Measurements from ENCODE around the gene CACNG4. TPM values are rescaled to one million over a fixed set of nuclear protein-coding genes. Genes with fewer than 3 reads are reported as not detected.

CACNG4 gene
- total RNA-seq (2.3 TPM), polyA plus RNA-seq (ENCODE audit: insufficient read depth in 1 of 8, insufficient read length in 8 of 8, low replicate concordance in 1 of 8) (10 to 100 TPM in 5 of 8 donors, 1 to 10 TPM in 3; 5.9 to 17.1 (median 11.8) TPM)
- long read RNA-seq, donor 1, partial matches to known transcripts, result 0 of 2 reads
- long read RNA-seq, donor 1, other reads (novel, unspliced or antisense), result 0 of 2 reads
- long read RNA-seq, donor 2, result 0 reads
- long read RNA-seq, donor 3, partial matches to known transcripts, result 0 of 4 reads
- long read RNA-seq, donor 3, other reads (novel, unspliced or antisense), result 0 of 4 reads
- long read RNA-seq, donor 4, partial matches to known transcripts, result 0 of 2 reads
- long read RNA-seq, donor 4, other reads (novel, unspliced or antisense), result 0 of 2 reads
- long read RNA-seq, donor 5, transcript CACNG4-201 (4 exons, 3,380 nt), result major isoform, 12 of 12 reads
- long read RNA-seq, donor 5, partial matches to known transcripts, result 0 of 12 reads
- long read RNA-seq, donor 5, other reads (novel, unspliced or antisense), result 0 of 12 reads
- long read RNA-seq, donor 6, transcript CACNG4-201 (4 exons, 3,380 nt), result major isoform, 6 of 6 reads
- long read RNA-seq, donor 6, partial matches to known transcripts, result 0 of 6 reads
- long read RNA-seq, donor 6, other reads (novel, unspliced or antisense), result 0 of 6 reads
- long read RNA-seq, donor 7, transcript CACNG4-201 (4 exons, 3,380 nt), result major isoform, 8 of 8 reads
- long read RNA-seq, donor 7, partial matches to known transcripts, result 0 of 8 reads
- long read RNA-seq, donor 7, other reads (novel, unspliced or antisense), result 0 of 8 reads
- long read RNA-seq, donor 8, partial matches to known transcripts, result 0 of 1 reads
- long read RNA-seq, donor 8, other reads (novel, unspliced or antisense), result 0 of 1 reads
- long read RNA-seq, donor 9, partial matches to known transcripts, result 12 of 16 reads
- long read RNA-seq, donor 9, other reads (novel, unspliced or antisense), result 0 of 16 reads
- long read RNA-seq, donor 10, partial matches to known transcripts, result 0 of 4 reads
- long read RNA-seq, donor 10, other reads (novel, unspliced or antisense), result 0 of 4 reads
- long read RNA-seq, donor 11, partial matches to known transcripts, result 0 of 1 reads
- long read RNA-seq, donor 11, other reads (novel, unspliced or antisense), result 0 of 1 reads

GRCh38 chr17:66963909-66964771 lies at the start of gene CACNG4:
Gene CACNG4 (plus strand): TSS chr17:66964707. CDS start chr17:66964912, 205 bp downstream.
- peaks cover 64% of the 10 kb centered on the region for H3K27me3 ChIP-seq (ENCODE audit: control insufficient read depth, insufficient read depth, low read length)
- DNase-seq, result peak; percentile 78
- H3K9me3 ChIP-seq (replicated peaks; ENCODE audit: control insufficient read depth, low read depth, low read length), result no peaks in the 10 kb centered on the region
- no peaks in the 10 kb centered on the region for H3K36me3 ChIP-seq (ENCODE audit: control insufficient read depth, insufficient read depth, low read length)
- WGBS (ENCODE audit: insufficient coverage), result under 1% methylated on average over 50 of the region's 71 CpGs
- no peak within 1 kb of the TSS for H3K27ac ChIP-seq (ENCODE audit: low read length)
- peak within 1 kb of the TSS; percentile 55 for H3K4me3 ChIP-seq (ENCODE audit: low read length)
- peaks cover 21% of the 10 kb centered on the region for H3K4me1 ChIP-seq (ENCODE audit: control insufficient read depth, insufficient read depth, low read length)

DNA sequence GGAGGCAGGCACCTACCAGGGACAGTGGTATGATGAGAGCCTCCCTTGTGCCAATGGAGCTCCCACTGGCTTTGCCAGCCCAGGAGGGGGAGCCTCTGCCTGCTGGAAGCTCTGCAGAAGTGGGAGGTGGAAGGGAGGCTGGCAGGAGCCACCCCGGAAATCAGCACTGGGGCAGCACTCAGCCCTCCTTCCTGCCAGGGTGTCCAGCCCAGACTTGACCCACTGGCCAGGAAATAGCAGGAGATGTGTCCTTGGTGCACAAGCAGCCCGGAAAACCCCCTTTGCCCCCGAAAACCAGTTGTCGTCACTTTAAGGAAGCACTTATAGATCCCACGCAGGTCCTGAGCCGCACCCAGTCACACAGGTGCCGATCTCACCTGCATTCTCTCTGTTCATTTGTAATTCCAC lies 49.3 kb upstream of the CACNG4 start:
- H3K36me3 ChIP-seq (ENCODE audit: control insufficient read depth, insufficient read depth, low read length), result no peaks in the 10 kb centered on the region
- no peak overlapping the region for H3K27ac ChIP-seq (ENCODE audit: low read length)
- H3K9me3 ChIP-seq (replicated peaks; ENCODE audit: control insufficient read depth, low read depth, low read length), result no peaks in the 10 kb centered on the region
- H3K4me1 ChIP-seq (ENCODE audit: control insufficient read depth, insufficient read depth, low read length), result no peaks in the 10 kb centered on the region
- no peak overlapping the region for H3K4me3 ChIP-seq (ENCODE audit: low read length)
- DNase-seq, result no peak
- WGBS (ENCODE audit: insufficient coverage), result 83% methylated on average over 6 of the region's 7 CpGs
- H3K27me3 ChIP-seq (ENCODE audit: control insufficient read depth, insufficient read depth, low read length), result peaks cover 10% of the 10 kb centered on the region

- Histone ChIP-seq H3K27ac (ENCODE audit: low read length) (no peak overlapping the region), H3K36me3 (ENCODE audit: control insufficient read depth, insufficient read depth, low read length) (no peaks in the 10 kb centered on the region), H3K4me1 (ENCODE audit: control insufficient read depth, insufficient read depth, low read length) (no peaks in the 10 kb centered on the region), H3K27me3 (ENCODE audit: control insufficient read depth, insufficient read depth, low read length) (peaks cover 7% of the 10 kb centered on the region), H3K4me3 (ENCODE audit: low read length) (no peak overlapping the region), H3K9me3 (replicated peaks; ENCODE audit: control insufficient read depth, low read depth, low read length) (no peaks in the 10 kb centered on the region)
- DNase-seq, result no peak
- WGBS (ENCODE audit: insufficient coverage), result 89% methylated on average over 11 of the region's 11 CpGs
Observed at GRCh38 chr17:66915792-66916191, 48.7 kb upstream of the CACNG4 start.

DNA sequence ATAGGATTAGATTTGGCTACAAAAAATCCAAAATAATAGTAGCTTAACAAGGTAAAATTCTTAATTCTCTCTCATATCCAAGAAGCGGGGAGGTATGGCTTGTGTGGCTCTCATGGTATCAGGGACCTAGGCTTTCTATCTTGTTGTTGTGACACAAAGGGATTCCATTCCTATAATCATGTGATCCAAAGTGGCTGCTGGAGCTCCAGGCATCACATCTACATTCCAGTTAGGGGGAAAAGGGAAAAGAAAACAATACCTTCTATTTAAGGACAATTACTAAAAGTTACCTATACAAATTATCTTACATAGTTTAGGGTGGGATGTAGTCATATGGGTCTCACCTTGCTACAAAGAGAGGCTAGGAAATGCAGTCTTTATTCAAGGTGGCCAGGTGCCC lies 47.6 kb upstream of the CACNG4 start:
- WGBS (ENCODE audit: insufficient coverage), result no CpG with 5 or more reads among the region's 1 CpG
- Histone ChIP-seq H3K27ac (ENCODE audit: low read length) (no peak overlapping the region), H3K27me3 (ENCODE audit: control insufficient read depth, insufficient read depth, low read length) (peaks cover 6% of the 10 kb centered on the region), H3K36me3 (ENCODE audit: control insufficient read depth, insufficient read depth, low read length) (no peaks in the 10 kb centered on the region), H3K9me3 (replicated peaks; ENCODE audit: control insufficient read depth, low read depth, low read length) (no peaks in the 10 kb centered on the region), H3K4me3 (ENCODE audit: low read length) (no peak overlapping the region), H3K4me1 (ENCODE audit: control insufficient read depth, insufficient read depth, low read length) (no peaks in the 10 kb centered on the region)
- DNase-seq, result no peak

DNA sequence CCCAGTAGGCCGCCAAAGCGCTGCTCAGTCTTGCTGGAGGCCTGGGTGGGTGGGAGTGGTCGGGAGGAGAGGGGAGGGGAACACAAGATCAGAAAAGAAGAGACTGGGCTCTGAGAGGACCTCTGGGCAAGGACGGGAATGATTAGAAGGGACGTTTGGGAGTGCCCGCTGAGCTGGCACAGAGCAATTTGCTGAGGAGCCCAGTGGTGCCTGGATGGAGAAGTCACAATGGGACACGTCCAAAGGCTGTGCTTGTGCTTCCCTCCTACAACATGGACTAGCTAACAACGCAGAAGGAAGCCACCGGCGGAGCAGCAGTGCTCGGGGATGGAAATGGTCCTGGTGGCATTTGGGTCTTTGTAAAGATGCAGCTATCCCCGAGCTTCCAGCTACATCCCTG lies 45.6 kb upstream of the CACNG4 start:
- H3K27me3 ChIP-seq (ENCODE audit: control insufficient read depth, insufficient read depth, low read length), result no peaks in the 10 kb centered on the region
- no peaks in the 10 kb centered on the region for H3K36me3 ChIP-seq (ENCODE audit: control insufficient read depth, insufficient read depth, low read length)
- no peak overlapping the region for H3K4me3 ChIP-seq (ENCODE audit: low read length)
- DNase-seq, result no peak
- 76% methylated on average over 7 of the region's 12 CpGs for WGBS (ENCODE audit: insufficient coverage)
- H3K27ac ChIP-seq (ENCODE audit: low read length), result no peak overlapping the region
- H3K4me1 ChIP-seq (ENCODE audit: control insufficient read depth, insufficient read depth, low read length), result no peaks in the 10 kb centered on the region
- no peaks in the 10 kb centered on the region for H3K9me3 ChIP-seq (replicated peaks; ENCODE audit: control insufficient read depth, low read depth, low read length)

GRCh38 chr17:66920435-66920834 lies 44.1 kb upstream of the CACNG4 start:
- H3K4me3 ChIP-seq (ENCODE audit: low read length), result no peak overlapping the region
- H3K9me3 ChIP-seq (replicated peaks; ENCODE audit: control insufficient read depth, low read depth, low read length), result no peaks in the 10 kb centered on the region
- DNase-seq, result no peak
- WGBS (ENCODE audit: insufficient coverage), result 78% methylated on average over 5 of the region's 9 CpGs
- no peaks in the 10 kb centered on the region for H3K4me1 ChIP-seq (ENCODE audit: control insufficient read depth, insufficient read depth, low read length)
- H3K27ac ChIP-seq (ENCODE audit: low read length), result no peak overlapping the region
- no peaks in the 10 kb centered on the region for H3K27me3 ChIP-seq (ENCODE audit: control insufficient read depth, insufficient read depth, low read length)
- H3K36me3 ChIP-seq (ENCODE audit: control insufficient read depth, insufficient read depth, low read length), result no peaks in the 10 kb centered on the region

DNA sequence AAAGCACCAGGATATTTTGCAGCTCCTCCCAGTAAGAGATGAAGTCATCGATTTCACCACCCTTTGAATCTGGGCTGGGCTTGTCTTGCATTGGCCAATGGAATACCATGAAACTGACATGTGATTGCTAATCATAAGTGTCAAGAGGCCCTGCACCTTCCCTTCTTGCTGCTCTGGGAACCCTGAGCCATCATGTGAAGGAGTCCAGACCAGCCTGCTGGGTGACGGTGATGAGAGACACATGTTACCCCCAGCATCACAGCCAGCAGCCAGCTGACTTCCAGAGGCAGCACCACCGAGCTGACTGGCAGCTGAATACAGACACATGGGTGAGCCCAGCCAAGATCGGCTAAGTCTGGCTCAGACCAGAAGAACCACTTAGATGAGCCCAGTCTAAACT lies 43.6 kb upstream of the CACNG4 start:
- WGBS (ENCODE audit: insufficient coverage), result 69% methylated on average over 2 of the region's 4 CpGs
- H3K9me3 ChIP-seq (replicated peaks; ENCODE audit: control insufficient read depth, low read depth, low read length), result no peaks in the 10 kb centered on the region
- no peak overlapping the region for H3K27ac ChIP-seq (ENCODE audit: low read length)
- peaks cover 2% of the 10 kb centered on the region for H3K27me3 ChIP-seq (ENCODE audit: control insufficient read depth, insufficient read depth, low read length)
- no peaks in the 10 kb centered on the region for H3K36me3 ChIP-seq (ENCODE audit: control insufficient read depth, insufficient read depth, low read length)
- no peak for DNase-seq
- no peaks in the 10 kb centered on the region for H3K4me1 ChIP-seq (ENCODE audit: control insufficient read depth, insufficient read depth, low read length)
- H3K4me3 ChIP-seq (ENCODE audit: low read length), result no peak overlapping the region

GRCh38 chr17:66923886-66924285 lies 40.6 kb upstream of the CACNG4 start:
- Histone ChIP-seq H3K9me3 (replicated peaks; ENCODE audit: control insufficient read depth, low read depth, low read length) (no peaks in the 10 kb centered on the region), H3K27ac (ENCODE audit: low read length) (no peak overlapping the region), H3K4me1 (ENCODE audit: control insufficient read depth, insufficient read depth, low read length) (no peaks in the 10 kb centered on the region), H3K4me3 (ENCODE audit: low read length) (no peak overlapping the region), H3K36me3 (ENCODE audit: control insufficient read depth, insufficient read depth, low read length) (no peaks in the 10 kb centered on the region), H3K27me3 (ENCODE audit: control insufficient read depth, insufficient read depth, low read length) (peaks cover 2% of the 10 kb centered on the region)
- WGBS (ENCODE audit: insufficient coverage), result 22% methylated on average over 1 of the region's 1 CpG
- no peak for DNase-seq

DNA sequence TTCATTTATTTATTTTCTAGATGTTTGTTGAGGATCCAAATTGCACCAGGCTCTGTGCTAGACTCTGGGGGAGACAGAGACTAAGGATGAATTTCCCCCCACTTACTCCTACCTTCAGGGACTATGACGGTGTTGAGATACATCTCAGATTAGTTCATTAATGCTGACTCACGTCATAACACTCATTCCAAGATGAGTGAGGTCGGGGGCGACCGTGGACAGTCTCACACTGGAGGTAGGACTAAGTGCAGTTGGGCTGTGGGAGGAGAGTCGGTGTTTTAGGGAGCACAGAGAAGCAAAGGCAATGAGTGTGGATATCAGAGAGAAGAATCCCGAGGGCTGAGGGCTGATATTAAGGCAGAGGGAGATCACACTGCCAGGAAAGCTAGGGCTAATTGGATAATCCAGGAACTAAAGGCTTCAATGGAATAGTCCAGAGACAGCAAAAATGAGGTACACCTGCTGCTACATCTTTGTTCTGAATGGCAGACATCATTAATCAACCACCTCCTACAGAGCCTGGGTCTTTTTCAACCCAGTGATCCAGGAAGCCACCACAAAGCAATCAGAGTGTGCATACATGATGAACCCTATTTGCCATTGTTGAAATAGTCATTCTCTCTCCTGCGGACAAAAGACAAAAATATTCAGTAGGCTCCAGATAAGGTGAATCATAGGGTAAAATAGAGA lies 38.6 kb upstream of the CACNG4 start:
- Histone ChIP-seq H3K4me1 (ENCODE audit: control insufficient read depth, insufficient read depth, low read length) (peaks cover 5% of the 10 kb centered on the region), H3K4me3 (ENCODE audit: low read length) (no peak overlapping the region), H3K36me3 (ENCODE audit: control insufficient read depth, insufficient read depth, low read length) (no peaks in the 10 kb centered on the region), H3K27ac (ENCODE audit: low read length) (no peak overlapping the region), H3K27me3 (ENCODE audit: control insufficient read depth, insufficient read depth, low read length) (peaks cover 2% of the 10 kb centered on the region), H3K9me3 (replicated peaks; ENCODE audit: control insufficient read depth, low read depth, low read length) (no peaks in the 10 kb centered on the region)
- no peak for DNase-seq
- 73% methylated on average over 5 of the region's 8 CpGs for WGBS (ENCODE audit: insufficient coverage)
